Measurements from ENCODE around the gene PCNX3.

DNA sequence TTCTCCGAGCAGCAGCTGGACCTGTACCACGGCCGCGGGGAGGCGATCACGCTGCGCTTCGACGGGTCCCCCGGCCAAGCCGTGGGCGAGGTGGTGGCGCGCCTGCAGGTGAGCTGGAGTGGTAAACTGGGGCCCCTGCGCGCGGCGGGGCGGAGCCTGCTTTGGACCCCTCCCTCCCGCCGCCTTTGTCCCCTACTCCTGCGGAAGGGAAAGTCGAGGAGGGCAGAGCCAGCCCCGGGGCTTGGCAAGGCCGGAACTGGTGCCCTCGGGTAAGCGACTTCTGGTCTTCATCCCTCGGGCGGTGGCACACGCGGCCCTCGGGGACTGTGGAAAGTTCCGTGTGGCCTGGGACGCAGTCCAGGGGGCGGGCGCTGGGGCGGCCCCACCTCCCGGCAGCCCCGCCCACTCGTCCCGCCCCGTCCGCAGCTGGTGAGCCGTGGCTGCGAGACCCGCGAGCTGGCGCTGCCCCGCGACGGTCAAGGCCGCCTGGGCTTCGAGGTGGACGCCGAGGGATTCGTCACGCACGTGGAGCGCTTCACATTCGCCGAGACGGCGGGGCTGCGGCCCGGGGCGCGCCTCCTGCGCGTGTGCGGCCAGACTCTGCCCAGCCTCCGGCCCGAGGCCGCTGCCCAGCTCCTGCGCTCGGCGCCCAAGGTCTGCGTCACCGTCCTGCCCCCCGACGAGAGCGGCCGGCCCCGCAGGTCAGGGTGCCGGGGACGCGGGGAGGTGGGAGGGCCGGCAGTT lies 31.6 kb downstream of the PCNX3 start:
- TF ChIP-seq, protein P1, sequence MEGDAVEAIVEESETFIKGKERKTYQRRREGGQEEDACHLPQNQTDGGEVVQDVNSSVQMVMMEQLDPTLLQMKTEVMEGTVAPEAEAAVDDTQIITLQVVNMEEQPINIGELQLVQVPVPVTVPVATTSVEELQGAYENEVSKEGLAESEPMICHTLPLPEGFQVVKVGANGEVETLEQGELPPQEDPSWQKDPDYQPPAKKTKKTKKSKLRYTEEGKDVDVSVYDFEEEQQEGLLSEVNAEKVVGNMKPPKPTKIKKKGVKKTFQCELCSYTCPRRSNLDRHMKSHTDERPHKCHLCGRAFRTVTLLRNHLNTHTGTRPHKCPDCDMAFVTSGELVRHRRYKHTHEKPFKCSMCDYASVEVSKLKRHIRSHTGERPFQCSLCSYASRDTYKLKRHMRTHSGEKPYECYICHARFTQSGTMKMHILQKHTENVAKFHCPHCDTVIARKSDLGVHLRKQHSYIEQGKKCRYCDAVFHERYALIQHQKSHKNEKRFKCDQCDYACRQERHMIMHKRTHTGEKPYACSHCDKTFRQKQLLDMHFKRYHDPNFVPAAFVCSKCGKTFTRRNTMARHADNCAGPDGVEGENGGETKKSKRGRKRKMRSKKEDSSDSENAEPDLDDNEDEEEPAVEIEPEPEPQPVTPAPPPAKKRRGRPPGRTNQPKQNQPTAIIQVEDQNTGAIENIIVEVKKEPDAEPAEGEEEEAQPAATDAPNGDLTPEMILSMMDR (conservative IDR thresholded peaks at IDR 0.05 in 1 of 2, IDR thresholded peaks at IDR 0.05 in 1 of 2; ENCODE audit: low read depth in 1 of 2, low read length in 2 of 2), result no peak
- TF ChIP-seq EZH2 (IDR thresholded peaks at IDR 0.05; ENCODE audit: low read length, missing control alignments), result no peak
